Common myeloid progenitor, CD34-positive (primary cell): ENCODE results near the gene ZNF526.

Experiments used
- CTCF ChIA-PET: fragments of 350-600 bp; sonication (Branson Sonifier 250); formaldehyde crosslinking; loops from one replicate; lab custom pipeline; 2021; ENCODE audit warnings: antibody characterized with exemption; lab: Charles Lee
- POLR2A ChIA-PET: fragments of 350-600 bp; sonication (Branson Sonifier 250); formaldehyde crosslinking; loops from one replicate; lab custom pipeline; 2021; ENCODE audit warnings: antibody characterized with exemption; lab: Charles Lee
- DNase-seq, 3 donors: peaks; one replicate each; pipeline versions ENCODE4 v3.0.0 to v3.0.0-alpha.2; 2013
- H3K27ac ChIP-seq, 2 experiments: 1 replicate in 1 of 2; 2 replicates in 1 of 2; pipeline ENCODE4 v1.7.0; 2013; ENCODE audit warnings: inconsistent platforms in 2 of 2, low read length in 2 of 2, mild to moderate bottlenecking in 2 of 2, low read depth in 1 of 2, moderate library complexity in 1 of 2; ENCODE audit not compliant: severe bottlenecking in 2 of 2, insufficient read depth in 1 of 2, poor library complexity in 1 of 2
- H3K27me3 ChIP-seq, 5 experiments: replicated peaks in 2 of 5; 1 replicate in 3 of 5; 2 replicates in 2 of 5; pipeline versions ENCODE4 v1.6.1 to v1.7.0; 2013; ENCODE audit warnings: low read length in 4 of 5, mild to moderate bottlenecking in 2 of 5, moderate library complexity in 2 of 5, inconsistent platforms in 1 of 5; ENCODE audit not compliant: insufficient read depth in 5 of 5, control insufficient read depth in 4 of 5
- H3K36me3 ChIP-seq, 4 experiments: 1 replicate in 2 of 4; 2 replicates in 2 of 4; pipeline versions ENCODE4 v1.6.1 to v1.7.0; 2013; ENCODE audit warnings: low read length in 3 of 4, control low read depth in 1 of 4, mild to moderate bottlenecking in 1 of 4; ENCODE audit not compliant: control insufficient read depth in 4 of 4, insufficient read depth in 4 of 4
- H3K4me1 ChIP-seq, 4 experiments: 1 replicate in 3 of 4; 2 replicates in 1 of 4; pipeline versions ENCODE4 v1.6.1 to v1.7.1; 2013; ENCODE audit warnings: low read length in 3 of 4, mild to moderate bottlenecking in 3 of 4, control low read depth in 1 of 4, inconsistent platforms in 1 of 4, moderate library complexity in 1 of 4; ENCODE audit not compliant: control insufficient read depth in 4 of 4, insufficient read depth in 4 of 4; ENCODE audit errors: control extremely low read depth in 1 of 4
- H3K4me3 ChIP-seq, 7 experiments: 1 replicate in 4 of 7; 2 replicates in 3 of 7; pipeline versions ENCODE4 v1.5.1 to v1.7.0; 2013; ENCODE audit warnings: mild to moderate bottlenecking in 7 of 7, low read length in 6 of 7, moderate library complexity in 6 of 7, inconsistent platforms in 2 of 7, low read depth in 2 of 7, control low read depth in 1 of 7; ENCODE audit not compliant: insufficient read depth in 4 of 7, control insufficient read depth in 1 of 7; ENCODE audit errors: extremely low read depth in 1 of 7
- H3K9me3 ChIP-seq, 5 experiments: 1 replicate in 4 of 5; 2 replicates in 1 of 5; pipeline versions ENCODE4 v1.6.1 to v1.7.1; 2013; ENCODE audit warnings: low read length in 4 of 5, mild to moderate bottlenecking in 2 of 5, inconsistent platforms in 1 of 5, low read depth in 1 of 5, moderate library complexity in 1 of 5; ENCODE audit not compliant: control insufficient read depth in 4 of 5, insufficient read depth in 2 of 5; ENCODE audit errors: control extremely low read depth in 1 of 5
- WGBS: methylation state at CpG from one replicate; pipeline ENCODE4 v1.1.5; 2013; ENCODE audit not compliant: insufficient coverage; 5-methylcytosine and 5-hydroxymethylcytosine counted together

Gene ZNF526

GRCh38 chr19:42175952-42176648, 44.0 kb upstream of the ZNF526 start:
- peaks cover 6 to 68% (median 29%) of the 10 kb centered on the region in 5 experiments for H3K27me3 ChIP-seq
- WGBS = under 1% methylated on average over 24 of the region's 34 CpGs
- H3K9me3 ChIP-seq = no peaks in the 10 kb centered on the region
- H3K27ac ChIP-seq = no peak overlapping the region
- H3K36me3 ChIP-seq = no peaks in the 10 kb centered on the region
- peak overlapping the region; percentile 10 to 72 (median 37) for H3K4me3 ChIP-seq
- POLR2A ChIA-PET = interaction anchor here (1.9 kb wide), 1 partner anchor 10 kb away, joined by 4 read pairs; no protein-coding TSS in a partner anchor
- DNase-seq = peak in 1 of 3 donors; percentile 33
- CTCF ChIA-PET = interaction anchor here (0.9 to 1.9 kb wide), 7 partner anchors 9 to 117 kb away, joined by 3 to 7 read pairs (median 4); no protein-coding TSS in a partner anchor
- H3K4me1 ChIP-seq = peaks cover 0 to 17% (median 12%) of the 10 kb centered on the region in 4 experiments

DNA sequence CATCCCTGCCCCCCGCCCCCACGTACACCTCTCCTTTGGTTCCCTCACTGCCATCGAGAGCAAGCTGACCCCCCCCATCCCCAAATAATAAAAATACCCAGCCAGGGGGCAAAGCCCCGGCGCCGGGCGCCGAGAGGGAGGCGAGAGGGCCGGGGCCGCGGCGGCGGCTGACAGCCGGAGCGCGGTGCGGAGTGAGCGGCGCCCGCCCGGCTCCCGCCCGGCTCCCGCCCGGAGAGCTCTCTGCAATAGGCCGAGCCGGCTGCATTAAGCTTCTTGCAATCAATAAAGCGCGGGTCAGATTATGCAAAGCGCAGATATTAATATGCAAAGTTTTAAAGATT, 43.5 kb upstream of the ZNF526 start:
- H3K27me3 ChIP-seq = peaks cover 6 to 69% (median 29%) of the 10 kb centered on the region in 5 experiments
- ChIA-PET POLR2A (interaction anchor here (0.5 to 1.9 kb wide), 2 partner anchors 11 to 172 kb away, joined by 3 to 4 read pairs; no protein-coding TSS in a partner anchor), CTCF (interaction anchor here (0.9 to 1.9 kb wide), 7 partner anchors 8 to 74 kb away, joined by 3 to 7 read pairs (median 4); no protein-coding TSS in a partner anchor)
- H3K9me3 ChIP-seq = no peaks in the 10 kb centered on the region
- no peak overlapping the region for H3K27ac ChIP-seq
- H3K36me3 ChIP-seq = no peaks in the 10 kb centered on the region
- H3K4me1 ChIP-seq = peaks cover 0 to 17% (median 12%) of the 10 kb centered on the region in 4 experiments
- 0% methylated on average over 15 of the region's 31 CpGs for WGBS
- DNase-seq = no peak
- H3K4me3 ChIP-seq = peak overlapping the region in 5 of 7 experiments; percentile 15 to 72 (median 59)

GRCh38 chr19:42176990-42177685, 43.0 kb upstream of the ZNF526 start:
- peak; percentile 83 to 91 (median 85) for DNase-seq
- H3K27ac ChIP-seq = no peak overlapping the region
- peaks cover 6 to 69% (median 29%) of the 10 kb centered on the region in 5 experiments for H3K27me3 ChIP-seq
- ChIA-PET POLR2A (interaction anchor here (0.5 to 1.9 kb wide), 2 partner anchors 11 to 172 kb away, joined by 3 to 4 read pairs; no protein-coding TSS in a partner anchor), CTCF (interaction anchor here (0.6 to 1.9 kb wide), 8 partner anchors 8 to 75 kb away, joined by 3 to 7 read pairs (median 4); no protein-coding TSS in a partner anchor)
- H3K4me1 ChIP-seq = peaks cover 0 to 19% (median 15%) of the 10 kb centered on the region in 4 experiments
- 1% methylated on average over 32 of the region's 66 CpGs for WGBS
- peak overlapping the region in 3 of 7 experiments; percentile 28 to 72 (median 65) for H3K4me3 ChIP-seq
- H3K36me3 ChIP-seq = no peaks in the 10 kb centered on the region
- H3K9me3 ChIP-seq = no peaks in the 10 kb centered on the region

DNA sequence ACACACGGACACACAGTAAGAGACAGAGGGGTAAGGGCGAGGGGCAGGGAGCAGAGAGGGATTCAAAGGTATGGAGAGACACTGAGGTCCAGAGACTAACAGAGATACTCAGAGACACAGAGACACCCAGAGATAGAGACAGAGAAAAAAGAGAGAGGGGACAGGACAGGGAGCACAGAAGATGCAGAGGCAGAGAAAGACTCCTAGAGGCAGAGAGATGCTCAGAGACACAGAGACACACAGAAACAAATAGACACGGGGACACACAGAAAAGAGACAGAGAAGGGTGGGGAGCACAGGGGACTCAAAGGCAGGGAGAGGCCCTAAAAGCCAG, 42.5 kb upstream of the ZNF526 start:
- POLR2A ChIA-PET = no interaction called here
- H3K27me3 ChIP-seq = peaks cover 6 to 69% (median 29%) of the 10 kb centered on the region in 5 experiments

GRCh38 chr19:42178791-42179674, 41.1 kb upstream of the ZNF526 start:
- DNase-seq = peak; percentile 60 to 63 (median 62)
- H3K36me3 ChIP-seq = no peaks in the 10 kb centered on the region
- WGBS = 17% methylated on average over 6 of the region's 13 CpGs
- ChIA-PET POLR2A (no interaction called here), CTCF (no interaction called here)
- H3K4me1 ChIP-seq = peaks cover 0 to 25% (median 21%) of the 10 kb centered on the region in 4 experiments
- no peak overlapping the region for H3K4me3 ChIP-seq
- H3K27ac ChIP-seq = no peak overlapping the region
- peaks cover 6 to 68% (median 29%) of the 10 kb centered on the region in 5 experiments for H3K27me3 ChIP-seq
- H3K9me3 ChIP-seq = no peaks in the 10 kb centered on the region

More for the DNA sequence above, 42.5 kb upstream of the ZNF526 start:
- no peak for DNase-seq
- 44% methylated on average over 3 of the region's 3 CpGs for WGBS
- Histone ChIP-seq H3K4me3 (no peak overlapping the region), H3K4me1 (peaks cover 0 to 24% (median 20%) of the 10 kb centered on the region in 4 experiments), H3K9me3 (no peaks in the 10 kb centered on the region), H3K36me3 (no peaks in the 10 kb centered on the region), H3K27ac (no peak overlapping the region)
- CTCF ChIA-PET = interaction anchor here (0.6 to 1.3 kb wide), 3 partner anchors 15 to 75 kb away, joined by 3 read pairs; no protein-coding TSS in a partner anchor

DNA sequence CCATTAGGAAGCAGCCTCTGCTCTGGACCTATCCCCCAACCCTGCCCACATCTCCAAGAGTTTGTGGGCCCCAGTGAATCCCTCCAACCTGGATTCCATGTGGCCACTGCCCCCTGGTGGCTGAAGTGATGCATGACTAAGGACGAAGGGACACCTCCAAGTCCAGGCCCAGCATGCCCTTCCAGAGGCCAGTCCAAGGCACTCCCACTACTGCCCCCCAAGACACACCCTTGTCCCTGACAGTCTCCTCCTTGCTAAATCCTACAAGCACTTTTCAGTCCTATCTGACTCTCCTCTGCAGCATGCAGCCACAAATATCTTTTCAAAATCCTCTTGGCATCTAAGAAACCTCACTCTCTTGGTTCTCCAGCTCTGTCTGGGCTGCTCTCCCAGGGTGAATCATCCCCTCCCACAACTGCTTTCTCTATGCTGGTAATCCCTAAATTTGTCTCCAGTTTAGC, 35.7 kb upstream of the ZNF526 start:
- H3K36me3 ChIP-seq = no peaks in the 10 kb centered on the region
- H3K27ac ChIP-seq = no peak overlapping the region
- H3K27me3 ChIP-seq = peaks cover 0 to 17% (median 8%) of the 10 kb centered on the region in 5 experiments
- H3K4me3 ChIP-seq = no peak overlapping the region
- WGBS = 0% methylated on average over 1 of the region's 1 CpG
- ChIA-PET CTCF (interaction anchor here (0.9 to 8.3 kb wide), 11 partner anchors 8 to 108 kb away, joined by 3 to 69 read pairs (median 5); partner anchors contain the start of gene POU2F2), POLR2A (no interaction called here)
- peak; percentile 59 to 75 (median 70) for DNase-seq
- no peaks in the 10 kb centered on the region for H3K9me3 ChIP-seq
- peaks cover 7 to 33% (median 27%) of the 10 kb centered on the region in 4 experiments for H3K4me1 ChIP-seq
